Small intestine (tissue), 7 donors: ENCODE results near the gene ST7. TPM values are rescaled to one million over a fixed set of nuclear protein-coding genes. Genes with fewer than 3 reads are reported as not detected.

Experiments used
- DNase-seq, 2 donors: peaks; one replicate each; pipeline versions ENCODE4 v3.0.0 to v3.0.0-alpha.2; 2013
- FAIRE-seq: peaks from 2 replicates; lab custom pipeline; 2012; peaks lifted over from hg19 to GRCh38; lab: Jason Lieb, UNC
- H3K27ac ChIP-seq, 3 donors: one replicate each; pipeline ENCODE4 v1.5.1; 2013; ENCODE audit warnings: low read length in 2 of 3, mild to moderate bottlenecking in 2 of 3, control low read depth in 1 of 3, inconsistent platforms in 1 of 3, low read depth in 1 of 3, moderate library complexity in 1 of 3
- H3K27me3 ChIP-seq, 3 donors: one replicate each; pipeline ENCODE4 v1.6.1; 2013; ENCODE audit warnings: low read length in 3 of 3, inconsistent platforms in 1 of 3; ENCODE audit not compliant: control insufficient read depth in 3 of 3, insufficient read depth in 3 of 3
- H3K36me3 ChIP-seq, 3 donors: one replicate each; pipeline ENCODE4 v1.6.1; 2013; ENCODE audit warnings: low read length in 3 of 3, inconsistent platforms in 1 of 3, low read depth in 1 of 3, mild to moderate bottlenecking in 1 of 3, moderate library complexity in 1 of 3; ENCODE audit not compliant: control insufficient read depth in 3 of 3, insufficient read depth in 2 of 3
- H3K4me1 ChIP-seq, 3 donors: one replicate each; pipeline ENCODE4 v1.6.1; 2013; ENCODE audit warnings: low read length in 2 of 3, inconsistent platforms in 1 of 3, low read depth in 1 of 3, mild to moderate bottlenecking in 1 of 3, moderate library complexity in 1 of 3; ENCODE audit not compliant: control insufficient read depth in 3 of 3, insufficient read depth in 2 of 3
- H3K4me3 ChIP-seq, 3 donors: one replicate each; pipeline ENCODE4 v1.5.1; 2013; ENCODE audit warnings: low read length in 3 of 3, control low read depth in 1 of 3, inconsistent platforms in 1 of 3, low read depth in 1 of 3, mild to moderate bottlenecking in 1 of 3, moderate library complexity in 1 of 3
- H3K9me3 ChIP-seq, 2 donors: one replicate each; pipeline ENCODE4 v1.6.1; 2013; ENCODE audit warnings: low read depth in 1 of 2, low read length in 1 of 2; ENCODE audit not compliant: control insufficient read depth in 2 of 2, insufficient read depth in 1 of 2
- WGBS, 3 donors: extraction: QIAGEN DNeasy Blood & Tissue Kit; methylation state at CpG; one replicate each; pipeline ENCODE4 v1.1.7; 2013; 5-methylcytosine and 5-hydroxymethylcytosine counted together
- polyA plus RNA-seq, 4 donors: library from polyadenylated mRNA; stranded (reverse) in 3 of 4; unstranded in 1 of 4; fragments of 200-250 nt in 3 of 4; fragments of 120-200 nt in 1 of 4; gene quantifications; one replicate each; pipeline versions ENCODE4 v1.2.1 to v1.2.3, GENCODE V29; 2013
- donor health status: healthy with polysubstance abuse.
- donor health status: control.
- donor health status: control.
- donor health status: Bipolar disorder and iron deficiency.
- donor health status: healthy.

Gene ST7
- polyA plus RNA-seq, 4 donors, result 8.3 to 27.7 (median 13.0) TPM

DNA sequence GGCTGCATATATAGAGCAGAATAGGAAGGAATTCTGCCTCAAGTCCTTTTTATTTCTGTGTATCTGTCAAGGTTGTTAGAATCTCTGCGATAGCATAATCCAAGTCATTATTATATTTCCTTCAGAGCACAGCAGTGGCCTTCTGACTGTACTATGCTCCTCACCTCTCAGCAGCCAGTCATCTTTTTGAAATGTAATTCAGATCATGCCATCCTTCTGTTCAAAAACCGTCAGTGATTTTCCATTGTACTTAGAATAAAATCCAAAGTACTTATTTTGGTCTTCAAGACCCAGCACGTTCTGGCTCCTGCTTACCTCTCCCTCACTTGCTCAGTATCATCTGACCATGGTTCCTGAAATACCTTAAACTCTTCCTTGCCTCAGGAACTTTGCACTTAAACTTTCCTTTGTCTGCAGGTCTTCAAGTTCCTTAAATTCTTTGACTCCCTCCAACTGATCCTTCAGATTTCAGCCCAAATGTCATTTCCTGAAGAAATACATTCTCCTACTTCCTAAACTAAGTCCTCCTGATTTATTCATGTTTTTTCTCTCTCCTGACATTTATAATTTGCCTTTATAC is 112.4 kb downstream of the ST7 start:
- WGBS, 3 donors, result 88 to 92% (median 90%) methylated on average over 3 of the region's 3 CpGs
- DNase-seq (no peak), FAIRE-seq (no peak)
- H3K4me1 ChIP-seq, result peaks cover 0 to 3% (median 0%) of the 10 kb centered on the region in 3 donors
- H3K36me3 ChIP-seq, result no peaks in the 10 kb centered on the region
- H3K27me3 ChIP-seq, result no peaks in the 10 kb centered on the region
- H3K9me3 ChIP-seq, result no peaks in the 10 kb centered on the region
- no peak overlapping the region for H3K27ac ChIP-seq
- H3K4me3 ChIP-seq, result no peak overlapping the region

DNA sequence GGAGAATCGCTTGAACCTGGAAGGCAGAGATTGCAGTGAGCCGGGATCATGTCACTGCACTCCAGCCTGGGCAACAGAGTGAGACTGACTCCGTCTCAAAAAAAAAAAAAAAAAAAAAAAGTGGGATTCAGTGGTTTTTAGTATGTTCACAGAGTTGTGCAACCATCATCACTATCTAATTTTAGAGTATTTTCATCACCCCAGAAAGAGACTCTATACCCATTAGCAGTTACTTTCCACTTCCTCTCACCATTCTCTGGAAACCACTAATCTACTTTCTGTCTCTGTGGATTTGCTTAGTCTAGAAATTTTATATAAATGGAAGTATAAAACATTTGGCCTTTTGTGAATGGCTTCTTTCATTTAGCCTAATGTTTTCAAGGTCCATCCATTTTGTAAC is 113.4 kb downstream of the ST7 start:
- Histone ChIP-seq H3K27ac (no peak overlapping the region), H3K9me3 (no peaks in the 10 kb centered on the region), H3K4me3 (no peak overlapping the region), H3K36me3 (no peaks in the 10 kb centered on the region), H3K4me1 (peaks cover 0 to 3% (median 0%) of the 10 kb centered on the region in 3 donors), H3K27me3 (no peaks in the 10 kb centered on the region)
- 87 to 93% (median 87%) methylated on average over 2 to 3 of the region's 3 CpGs for WGBS, 3 donors
- DNase-seq, result no peak
- no peak for FAIRE-seq

DNA sequence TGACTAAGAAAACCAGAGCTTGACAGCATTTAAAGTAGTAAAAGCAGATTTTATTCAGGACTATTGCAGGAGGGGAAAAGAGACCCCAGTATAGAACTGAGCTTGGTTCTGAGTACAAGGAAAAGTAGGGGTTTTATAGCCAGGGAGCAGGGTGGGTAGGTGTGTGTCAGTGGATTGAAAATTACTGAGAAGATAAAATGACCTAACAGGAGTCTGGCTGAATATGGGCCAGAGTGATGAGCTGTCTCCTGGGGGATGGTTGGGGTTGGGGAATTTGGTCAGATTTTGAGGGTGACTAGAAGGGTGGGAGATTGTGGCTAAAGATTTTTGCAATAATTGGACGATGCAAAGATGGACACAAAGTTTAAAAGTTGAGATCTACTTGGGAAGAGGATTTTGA is 114.0 kb downstream of the ST7 start:
- WGBS, 3 donors, result 83 to 100% (median 95%) methylated on average over 1 of the region's 1 CpG
- Histone ChIP-seq H3K27me3 (no peaks in the 10 kb centered on the region), H3K9me3 (no peaks in the 10 kb centered on the region), H3K4me1 (peaks cover 0 to 3% (median 0%) of the 10 kb centered on the region in 3 donors), H3K4me3 (no peak overlapping the region), H3K27ac (no peak overlapping the region), H3K36me3 (no peaks in the 10 kb centered on the region)
- DNase-seq (no peak), FAIRE-seq (no peak)

DNA sequence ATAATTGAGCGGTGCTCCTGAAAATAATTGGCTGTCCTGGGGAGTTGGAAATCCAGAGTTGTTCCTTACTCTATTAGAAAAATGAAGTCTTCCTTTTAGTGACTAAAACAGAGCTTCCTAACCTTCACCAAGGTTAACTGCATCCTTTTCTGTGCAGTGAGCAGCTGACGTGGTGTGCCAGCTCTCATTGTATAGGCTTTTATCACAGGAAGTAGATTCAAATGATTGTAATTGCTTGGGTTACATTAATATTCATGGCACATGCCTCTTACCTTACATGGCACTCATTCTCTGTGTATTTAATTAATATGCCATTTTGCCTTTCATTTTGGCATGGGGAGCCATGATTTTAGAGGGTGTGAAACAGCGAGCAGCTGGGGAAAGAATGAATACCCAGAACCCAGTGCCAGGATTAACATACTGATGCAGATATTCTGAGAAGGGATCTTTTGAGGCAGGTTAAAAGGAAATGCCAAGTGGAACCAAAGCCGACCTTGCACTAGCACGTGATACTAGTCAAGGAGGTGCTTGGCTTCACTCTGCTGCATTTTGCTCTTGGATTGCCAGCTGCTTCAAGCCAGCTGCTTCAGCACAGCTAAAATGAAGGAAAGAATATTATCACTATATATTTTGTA is 115.3 kb downstream of the ST7 start:
- H3K27me3 ChIP-seq, result no peaks in the 10 kb centered on the region
- H3K27ac ChIP-seq, result no peak overlapping the region
- peaks cover 0 to 3% (median 0%) of the 10 kb centered on the region in 3 donors for H3K4me1 ChIP-seq
- FAIRE-seq, result no peak
- DNase-seq, result no peak
- no peak overlapping the region for H3K4me3 ChIP-seq
- WGBS, 3 donors, result 76 to 79% (median 79%) methylated on average over 5 of the region's 5 CpGs
- no peaks in the 10 kb centered on the region for H3K36me3 ChIP-seq
- H3K9me3 ChIP-seq, result no peaks in the 10 kb centered on the region

DNA sequence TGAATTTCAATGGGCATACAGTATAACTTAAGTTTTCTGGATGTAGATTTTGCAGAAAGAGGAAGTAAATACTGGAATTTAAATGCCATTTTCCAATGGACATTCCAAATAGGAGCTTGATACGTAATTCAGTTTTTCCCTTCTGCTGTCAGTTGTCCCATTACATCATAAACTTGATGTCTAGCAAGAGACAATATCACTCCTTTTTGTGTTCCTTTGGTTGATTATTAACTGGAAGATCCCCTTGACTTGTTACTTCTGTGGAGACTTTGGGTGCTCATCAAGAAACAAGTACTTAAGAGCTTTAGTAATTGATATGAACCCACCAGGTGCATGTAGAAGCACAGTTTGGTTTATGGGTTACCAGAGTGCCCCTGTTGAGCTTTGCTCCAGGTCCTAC is 116.1 kb downstream of the ST7 start:
- H3K36me3 ChIP-seq, result no peaks in the 10 kb centered on the region
- DNase-seq, result peak in 1 of 2 donors; percentile 21
- no peak for FAIRE-seq
- H3K9me3 ChIP-seq, result no peaks in the 10 kb centered on the region
- 51 to 79% (median 66%) methylated on average over 1 of the region's 1 CpG for WGBS, 3 donors
- peaks cover 0 to 3% (median 0%) of the 10 kb centered on the region in 3 donors for H3K4me1 ChIP-seq
- H3K27me3 ChIP-seq, result no peaks in the 10 kb centered on the region
- no peak overlapping the region for H3K27ac ChIP-seq
- no peak overlapping the region for H3K4me3 ChIP-seq

DNA sequence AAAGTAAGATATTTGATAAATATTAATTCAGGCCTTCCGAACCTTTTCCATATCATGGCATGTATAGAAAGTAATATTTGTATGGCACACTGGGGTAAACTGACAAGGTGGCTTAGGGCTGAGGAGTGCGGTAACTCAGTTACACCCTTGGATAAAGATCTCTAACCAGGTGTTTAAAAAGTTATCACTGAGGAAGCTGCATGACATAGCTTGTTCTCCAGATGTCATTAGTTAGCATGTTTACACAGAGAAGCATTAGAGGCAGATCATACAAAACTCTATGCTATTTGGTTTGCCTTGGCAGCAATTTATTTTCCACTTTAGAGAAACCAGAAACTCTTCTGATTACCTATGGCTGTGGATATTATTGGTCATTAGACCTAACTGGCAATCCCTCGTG is 118.2 kb downstream of the ST7 start:
- H3K4me3 ChIP-seq, result no peak overlapping the region
- H3K27me3 ChIP-seq, result no peaks in the 10 kb centered on the region
- 84 to 93% (median 87%) methylated on average over 3 of the region's 3 CpGs for WGBS, 3 donors
- H3K4me1 ChIP-seq, result peaks cover 0 to 3% (median 0%) of the 10 kb centered on the region in 3 donors
- H3K36me3 ChIP-seq, result no peaks in the 10 kb centered on the region
- no peak for FAIRE-seq
- DNase-seq, result no peak
- H3K27ac ChIP-seq, result no peak overlapping the region
- H3K9me3 ChIP-seq, result peaks cover 2 to 10% of the 10 kb centered on the region in 2 donors

DNA sequence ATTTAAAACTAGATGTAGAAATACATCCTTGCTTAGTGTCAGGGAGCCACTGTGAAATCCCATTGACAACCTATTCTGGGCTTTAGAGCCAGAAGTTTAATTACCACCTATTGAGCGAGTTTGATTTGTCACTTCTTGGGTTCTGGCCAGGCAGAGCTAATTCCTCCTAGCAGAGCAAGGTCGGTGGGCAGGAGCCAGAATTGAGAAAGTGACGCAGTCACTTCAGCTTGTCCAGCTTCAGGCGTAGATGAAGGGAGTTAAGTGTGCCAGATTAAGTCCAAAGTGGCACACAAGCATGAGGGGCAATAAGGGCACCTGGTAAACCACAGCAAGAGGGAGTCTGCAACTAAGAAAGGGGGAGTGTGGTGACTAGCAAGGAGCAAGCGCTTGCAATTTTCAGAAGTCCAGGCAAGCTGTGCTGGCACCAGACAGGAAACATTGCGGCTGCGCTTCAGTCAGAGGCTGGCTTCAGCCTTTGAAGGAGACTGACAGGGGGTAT is 119.4 kb downstream of the ST7 start:
- 38 to 56% (median 52%) methylated on average over 7 of the region's 7 CpGs for WGBS, 3 donors
- DNase-seq (no peak), FAIRE-seq (no peak)
- H3K36me3 ChIP-seq, result no peaks in the 10 kb centered on the region
- H3K4me1 ChIP-seq, result peaks cover 0 to 3% (median 0%) of the 10 kb centered on the region in 3 donors
- H3K9me3 ChIP-seq, result peaks cover 2 to 17% of the 10 kb centered on the region in 2 donors
- no peaks in the 10 kb centered on the region for H3K27me3 ChIP-seq
- H3K27ac ChIP-seq, result no peak overlapping the region
- H3K4me3 ChIP-seq, result no peak overlapping the region

DNA sequence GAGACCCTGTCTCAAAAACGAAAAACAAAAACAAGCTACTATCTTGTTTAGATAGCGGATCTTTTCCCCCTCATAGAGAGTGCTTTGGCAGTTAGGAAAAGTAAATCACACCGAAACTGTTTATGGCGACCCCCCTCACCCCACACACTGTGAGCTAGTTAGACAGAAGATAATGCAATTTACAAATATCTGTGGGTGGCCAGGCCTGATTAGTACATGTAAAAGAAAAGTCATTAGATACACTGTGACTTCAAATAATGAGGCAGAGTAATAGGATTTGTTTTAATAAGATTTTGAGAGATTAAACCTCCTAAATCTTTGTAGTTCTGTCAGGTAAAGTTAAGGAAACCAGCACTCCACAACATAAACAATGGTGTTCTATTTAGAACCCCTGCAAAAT is 121.1 kb downstream of the ST7 start:
- Histone ChIP-seq H3K4me3 (no peak overlapping the region), H3K27me3 (no peaks in the 10 kb centered on the region), H3K9me3 (peaks cover 2 to 17% of the 10 kb centered on the region in 2 donors), H3K36me3 (no peaks in the 10 kb centered on the region), H3K27ac (no peak overlapping the region), H3K4me1 (peaks cover 0 to 3% (median 0%) of the 10 kb centered on the region in 3 donors)
- no peak for DNase-seq
- WGBS, 3 donors, result 85 to 93% (median 88%) methylated on average over 4 of the region's 4 CpGs
- no peak for FAIRE-seq
